ACC112 (cell line): ENCODE measurements around the gene CAPN5.

Experiments used
- H2AFZ ChIP-seq: fragments of 200-600 bp; sonication (generic); one replicate; pipeline ENCODE4 v1.6.0; 2017; ENCODE audit warnings: antibody characterized with exemption, low read length; ENCODE audit not compliant: unreplicated experiment
- H3K27ac ChIP-seq: fragments of 200-600 bp; sonication (generic); 2 replicates; pipeline ENCODE4 v1.5.1; 2014; ENCODE audit warnings: low read depth, mild to moderate bottlenecking, antibody characterized with exemption, low read length, moderate library complexity
- H3K27me3 ChIP-seq: fragments of 200-600 bp; sonication (generic); 2 replicates; pipeline ENCODE4 v1.6.1; 2014; ENCODE audit warnings: mild to moderate bottlenecking, antibody characterized with exemption, low read length, moderate library complexity, mixed read lengths; ENCODE audit not compliant: insufficient read depth
- H3K36me3 ChIP-seq: fragments of 200-600 bp; sonication (generic); 2 replicates; pipeline ENCODE4 v1.6.1; 2016; ENCODE audit warnings: mild to moderate bottlenecking, antibody characterized with exemption, low read length, moderate library complexity, mixed read lengths; ENCODE audit not compliant: insufficient read depth
- H3K4me1 ChIP-seq: fragments of 200-600 bp; sonication (generic); one replicate; pipeline ENCODE4 v1.6.1; 2016; ENCODE audit warnings: low read length, mixed read lengths; ENCODE audit not compliant: insufficient read depth, unreplicated experiment, control insufficient read depth
- H3K4me3 ChIP-seq: fragments of 200-600 bp; sonication (generic); 2 replicates; pipeline ENCODE4 v1.5.1; 2014; ENCODE audit warnings: mild to moderate bottlenecking, low read depth, low read length
- H3K79me2 ChIP-seq: fragments of 200-600 bp; sonication (generic); one replicate; pipeline ENCODE4 v1.6.0; 2016; ENCODE audit warnings: low read length; ENCODE audit not compliant: control insufficient read depth, unreplicated experiment, insufficient read depth

CAPN5 gene

DNA sequence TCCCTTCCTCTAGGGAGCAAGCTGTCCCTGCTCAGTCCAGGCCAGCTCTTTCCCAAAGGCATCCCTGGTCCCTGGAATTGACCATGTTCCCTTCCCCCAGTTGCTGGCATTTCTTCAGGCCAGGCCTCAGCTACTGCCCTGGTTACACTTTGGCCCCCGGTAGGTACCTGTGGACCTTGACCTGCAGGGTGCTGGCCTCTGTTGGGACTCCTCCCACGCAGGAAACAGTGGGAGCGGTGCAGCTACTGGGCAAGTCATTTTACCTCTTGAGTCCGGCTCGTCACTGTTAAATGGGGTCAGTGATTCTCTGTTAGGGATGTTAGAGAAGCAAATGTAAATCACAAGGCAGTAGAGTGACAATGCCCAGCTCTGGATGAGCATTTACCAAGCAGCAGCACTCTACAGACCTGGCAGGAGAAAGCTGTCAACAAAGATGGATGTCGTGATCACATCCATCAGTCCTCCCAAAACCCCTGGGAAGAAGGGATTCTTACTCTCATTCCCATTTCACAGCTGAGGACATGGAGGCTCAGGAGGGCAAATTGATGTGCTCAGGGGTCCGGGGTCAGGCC is 78.2 kb downstream of the CAPN5 start:
- H3K36me3 ChIP-seq = no peaks in the 10 kb centered on the region
- no peaks in the 10 kb centered on the region for H3K79me2 ChIP-seq
- H3K27ac ChIP-seq = no peak overlapping the region
- H2AFZ ChIP-seq = no peak overlapping the region
- no peak overlapping the region for H3K4me3 ChIP-seq
- peaks cover 10% of the 10 kb centered on the region for H3K4me1 ChIP-seq
- no peaks in the 10 kb centered on the region for H3K27me3 ChIP-seq

DNA sequence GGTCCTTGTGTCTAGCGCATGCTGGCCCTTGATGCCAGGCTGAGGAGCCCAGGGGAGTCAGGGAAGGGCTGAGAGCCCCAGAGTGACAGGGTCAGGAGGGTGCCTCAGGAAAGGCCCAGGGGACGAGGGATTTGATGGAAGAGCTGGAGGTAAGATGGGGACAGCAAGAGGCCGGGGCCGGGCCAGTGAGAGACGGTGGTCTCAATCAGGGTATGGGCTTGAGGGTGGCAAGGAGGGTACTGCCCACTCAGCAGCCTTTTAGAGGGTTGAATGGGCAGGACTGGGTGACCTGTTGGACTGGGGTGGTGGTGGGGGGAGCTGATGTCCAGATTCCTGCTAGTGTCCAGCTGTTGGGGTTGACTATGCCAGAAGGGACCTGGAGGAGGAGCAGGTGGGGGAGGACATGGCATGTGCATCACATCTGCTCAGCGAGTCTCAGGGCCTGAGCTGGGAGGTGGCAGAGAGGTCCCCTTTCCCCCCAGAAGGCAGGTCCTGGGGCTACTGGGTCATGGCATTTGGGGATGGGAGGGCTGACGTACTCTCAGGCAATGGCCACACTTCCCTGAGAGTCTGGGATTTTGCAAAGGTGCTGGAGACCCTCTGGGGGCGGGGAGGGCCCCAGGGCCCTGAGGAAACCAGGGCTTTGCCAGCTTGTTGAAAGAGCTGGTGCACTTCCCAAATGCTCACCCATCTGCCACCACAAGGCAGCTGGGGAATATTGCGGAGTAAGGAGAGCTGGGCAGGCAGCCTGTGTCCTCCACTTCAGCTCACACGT is 79.7 kb downstream of the CAPN5 start:
- H3K27me3 ChIP-seq = no peaks in the 10 kb centered on the region
- H3K4me1 ChIP-seq = no peaks in the 10 kb centered on the region
- no peaks in the 10 kb centered on the region for H3K79me2 ChIP-seq
- no peak overlapping the region for H3K4me3 ChIP-seq
- no peaks in the 10 kb centered on the region for H3K36me3 ChIP-seq
- H2AFZ ChIP-seq = no peak overlapping the region
- H3K27ac ChIP-seq = no peak overlapping the region

- no peak overlapping the region for H3K4me3 ChIP-seq
- H3K36me3 ChIP-seq = no peaks in the 10 kb centered on the region
- H3K27ac ChIP-seq = no peak overlapping the region
Measured at GRCh38 chr11:77147036-77147315, 80.2 kb downstream of the CAPN5 start.

DNA sequence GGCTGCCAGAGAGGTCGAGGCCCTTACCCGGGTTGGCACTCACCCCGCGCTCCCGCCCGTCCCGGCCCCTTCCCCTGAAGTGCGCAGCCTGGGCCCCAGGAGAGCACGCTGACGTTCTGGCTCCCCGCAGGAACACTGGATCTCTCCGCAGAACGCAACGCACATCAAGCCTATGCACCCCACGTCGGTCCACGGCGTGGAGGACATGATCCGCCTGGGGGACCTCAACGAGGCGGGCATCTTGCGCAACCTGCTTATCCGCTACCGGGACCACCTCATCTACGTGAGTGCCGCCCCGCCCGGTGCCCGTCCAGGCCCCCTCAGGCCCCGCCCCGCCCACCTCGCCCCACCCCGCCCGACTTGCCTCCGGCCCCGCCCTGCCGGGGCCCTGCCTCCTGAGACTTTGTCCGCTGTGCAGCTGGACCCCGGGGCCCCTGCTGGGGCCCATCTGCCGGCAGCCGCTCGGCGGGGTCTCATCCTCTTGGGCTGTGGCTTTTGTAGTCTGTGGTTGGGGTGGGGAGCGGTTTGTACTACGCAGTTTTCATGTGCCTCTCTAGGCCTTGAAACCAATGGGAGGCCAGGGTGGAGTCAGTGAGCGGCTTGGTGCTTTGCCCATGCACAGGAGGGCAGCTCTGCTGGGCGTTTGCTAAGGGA is 81.0 kb downstream of the CAPN5 start:
- Histone ChIP-seq H3K27me3 (no peaks in the 10 kb centered on the region), H3K36me3 (no peaks in the 10 kb centered on the region), H3K79me2 (no peaks in the 10 kb centered on the region), H3K4me3 (no peak overlapping the region), H3K27ac (no peak overlapping the region), H2AFZ (no peak overlapping the region), H3K4me1 (no peaks in the 10 kb centered on the region)

More at GRCh38 chr11:77147036-77147315, 80.2 kb downstream of the CAPN5 start:
- no peaks in the 10 kb centered on the region for H3K27me3 ChIP-seq
- H3K4me1 ChIP-seq = no peaks in the 10 kb centered on the region
- no peak overlapping the region for H2AFZ ChIP-seq
- H3K79me2 ChIP-seq = no peaks in the 10 kb centered on the region

DNA sequence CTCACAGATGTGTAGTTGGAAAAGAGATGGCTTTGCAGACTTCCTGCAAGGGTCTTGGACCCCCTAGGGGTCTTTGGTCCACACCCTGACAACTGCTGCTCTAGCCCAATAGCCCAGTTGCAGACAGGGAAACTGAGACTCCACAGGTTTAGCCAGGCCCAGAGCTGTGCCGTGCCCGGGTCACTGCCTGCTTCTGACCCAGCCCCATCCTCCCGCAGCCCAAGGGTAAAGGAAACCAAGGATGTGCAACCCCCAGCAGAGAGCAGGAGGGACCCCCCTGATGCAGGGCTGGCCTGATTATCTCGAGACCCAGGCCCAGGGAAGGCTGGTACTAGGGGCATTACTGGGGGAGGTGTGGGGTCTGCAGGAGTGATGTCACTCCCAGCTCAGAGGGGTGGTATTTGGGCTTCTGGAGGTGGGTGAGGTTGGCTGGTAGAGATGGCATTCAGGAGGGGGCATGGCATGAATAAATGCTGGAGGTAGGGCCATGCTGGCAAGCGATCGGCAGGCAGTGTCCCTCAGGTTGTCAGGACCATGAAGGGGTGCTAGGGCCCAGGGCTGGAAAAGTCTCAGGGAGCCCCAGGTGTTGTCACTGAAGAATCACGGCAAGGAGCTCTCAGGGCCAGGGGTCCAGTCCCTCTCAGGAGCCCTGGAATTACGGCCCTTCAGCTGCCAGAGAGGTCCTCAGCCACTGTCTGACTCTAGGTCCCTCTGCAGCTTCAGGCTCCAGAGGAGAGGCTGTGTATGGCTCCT is 82.4 kb downstream of the CAPN5 start:
- Histone ChIP-seq H3K27ac (no peak overlapping the region), H3K27me3 (no peaks in the 10 kb centered on the region), H3K36me3 (no peaks in the 10 kb centered on the region), H2AFZ (no peak overlapping the region), H3K4me3 (no peak overlapping the region), H3K79me2 (no peaks in the 10 kb centered on the region), H3K4me1 (no peaks in the 10 kb centered on the region)

DNA sequence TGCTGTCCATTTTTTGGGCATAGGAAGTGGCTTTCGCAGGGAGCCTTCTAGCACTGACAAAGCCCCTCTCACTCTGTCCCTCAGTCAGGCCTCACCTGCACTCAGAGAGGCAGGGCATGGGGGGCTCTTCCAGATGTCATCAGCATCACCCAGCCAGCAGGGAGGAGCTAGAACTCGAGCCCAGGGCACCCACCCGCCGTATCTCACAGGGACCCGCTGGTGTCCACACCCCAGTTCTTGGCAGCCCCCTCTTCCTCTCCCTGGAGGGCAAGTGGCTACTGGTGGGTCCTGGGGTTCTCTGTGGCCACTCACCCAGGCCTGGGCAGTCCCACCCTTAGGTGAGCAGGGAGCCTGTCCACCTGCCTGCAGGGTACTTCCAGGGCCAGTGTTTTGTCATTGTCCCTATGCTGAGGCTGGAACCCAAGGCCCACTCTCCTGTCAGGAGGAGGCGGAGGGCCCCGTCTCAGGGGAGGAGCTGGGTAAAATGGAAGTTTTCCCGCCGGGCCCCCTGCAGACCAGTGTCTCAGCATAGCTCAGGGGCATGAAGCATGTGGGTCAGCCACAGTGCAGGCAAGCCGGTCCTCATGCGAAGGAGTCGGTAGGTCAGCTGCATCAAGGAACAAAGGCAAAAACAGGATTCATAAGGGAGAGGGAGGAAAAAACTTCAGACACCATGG is 83.1 kb downstream of the CAPN5 start:
- Histone ChIP-seq H3K27ac (no peak overlapping the region), H3K4me3 (no peak overlapping the region), H3K36me3 (no peaks in the 10 kb centered on the region), H3K27me3 (no peaks in the 10 kb centered on the region), H3K4me1 (no peaks in the 10 kb centered on the region), H3K79me2 (no peaks in the 10 kb centered on the region), H2AFZ (no peak overlapping the region)

DNA sequence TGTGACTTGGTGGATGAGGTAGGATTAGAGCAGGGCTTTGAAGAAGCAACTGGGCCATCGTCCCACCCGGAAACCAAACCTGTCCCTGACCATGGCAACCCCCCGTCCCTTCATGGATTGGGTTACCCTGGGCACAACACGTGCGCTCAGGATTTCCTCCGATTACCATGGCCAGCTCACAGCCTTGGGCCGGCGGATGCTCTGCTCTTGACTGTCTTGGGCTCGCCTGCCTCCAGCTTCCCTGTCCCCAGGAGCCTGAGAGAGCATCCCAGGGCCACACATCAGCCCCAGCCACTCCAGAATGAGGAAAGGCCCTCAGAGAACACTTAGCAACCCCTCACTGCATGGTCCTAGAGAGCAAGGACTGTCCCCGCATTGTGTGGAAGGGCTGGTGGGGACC is 84.1 kb downstream of the CAPN5 start:
- Histone ChIP-seq H2AFZ (no peak overlapping the region), H3K27me3 (no peaks in the 10 kb centered on the region), H3K27ac (no peak overlapping the region), H3K79me2 (no peaks in the 10 kb centered on the region), H3K4me1 (no peaks in the 10 kb centered on the region), H3K4me3 (no peak overlapping the region), H3K36me3 (no peaks in the 10 kb centered on the region)

GRCh38 chr11:77151804-77152509 is 85.2 kb downstream of the CAPN5 start:
- no peaks in the 10 kb centered on the region for H3K27me3 ChIP-seq
- no peak overlapping the region for H3K4me3 ChIP-seq
- no peaks in the 10 kb centered on the region for H3K79me2 ChIP-seq
- H3K27ac ChIP-seq = no peak overlapping the region
- H3K4me1 ChIP-seq = no peaks in the 10 kb centered on the region
- no peak overlapping the region for H2AFZ ChIP-seq
- H3K36me3 ChIP-seq = no peaks in the 10 kb centered on the region

GRCh38 chr11:77152846-77153245 is 86.1 kb downstream of the CAPN5 start:
- Histone ChIP-seq H3K4me3 (no peak overlapping the region), H3K27ac (no peak overlapping the region), H2AFZ (no peak overlapping the region), H3K4me1 (no peaks in the 10 kb centered on the region), H3K79me2 (no peaks in the 10 kb centered on the region), H3K36me3 (no peaks in the 10 kb centered on the region), H3K27me3 (no peaks in the 10 kb centered on the region)
